Epithelial cell of alveolus of lung (primary cell): ENCODE results near the gene RHAG. TPM values are rescaled to one million over a fixed set of nuclear protein-coding genes. Genes with fewer than 3 reads are reported as not detected.

Experiments
- total RNA-seq: library from RNA; depleted of rRNA; stranded (reverse); fragments of >200 nt; gene quantifications from 2 replicates; pipeline ENCODE4 v1.2.1, GENCODE V29; 2015

RHAG gene
- total RNA-seq = not detected in 2 replicates

GRCh38 chr6:49636713-49637349 is at the start of gene RHAG:
Gene RHAG, minus strand, starts transcription at chr6:49636839. Its CDS starts 27 bp downstream, at chr6:49636812.

Other genes starting within 250 kb of the RHAG start
- 9.4 and 13.7 TPM in 2 replicates for gene MMUT, start 173.6 kb downstream of the RHAG start, total RNA-seq
- 6.3 and 9.2 TPM in 2 replicates for gene CENPQ, start 173.5 kb downstream of the RHAG start, total RNA-seq
- not detected in 2 replicates for gene GLYATL3, start 136.9 kb downstream of the RHAG start, total RNA-seq
- 1.6 and 3.2 TPM in 2 replicates for gene C6orf141, start 86.2 kb downstream of the RHAG start, total RNA-seq
- not detected in 2 replicates for gene CRISP2, start 76.7 kb upstream of the RHAG start, total RNA-seq
- not detected in 2 replicates for gene CRISP3, start 107.5 kb upstream of the RHAG start, total RNA-seq
- not detected in 2 replicates for gene PGK2, start 150.4 kb upstream of the RHAG start, total RNA-seq
- gene CRISP1, start 229.7 kb upstream of the RHAG start, total RNA-seq = not detected in 2 replicates